Measurements from ENCODE around the gene APCDD1L.

The APCDD1L gene

GRCh38 chr20:58424218-58424969, 90.8 kb downstream of the APCDD1L start:
- no peak overlapping the region for H3K27ac ChIP-seq
- ChIA-PET POLR2A (ENCODE audit: low non-redundant PET) (no interaction called here), CTCF (interaction anchor here (1.7 kb wide), 1 partner anchor 190 kb away, joined by 8 read pairs; no protein-coding TSS in a partner anchor)

GRCh38 chr20:58421497-58421850, 93.7 kb downstream of the APCDD1L start:
- no peak overlapping the region for H3K27ac ChIP-seq
- no peak for DNase-seq (ENCODE audit: low spot score)
- CTCF ChIA-PET, result interaction anchor here (0.6 to 1.1 kb wide), 2 partner anchors 10 to 229 kb away, joined by 3 read pairs; no protein-coding TSS in a partner anchor
- TF ChIP-seq CTCF (conservative IDR thresholded peaks at IDR 0.05; ENCODE audit: low read depth), result no peak
- POLR2A ChIA-PET (ENCODE audit: low non-redundant PET), result interaction anchor here (0.6 to 0.7 kb wide), 2 partner anchors 37 to 189 kb away, joined by 3 to 5 read pairs; no protein-coding TSS in a partner anchor

More at GRCh38 chr20:58424218-58424969, 90.8 kb downstream of the APCDD1L start:
- TF ChIP-seq CTCF (conservative IDR thresholded peaks at IDR 0.05; ENCODE audit: low read depth), result no peak
- no peak for DNase-seq (ENCODE audit: low spot score)

- POLR2A ChIA-PET (ENCODE audit: low non-redundant PET), result interaction anchor here (0.6 to 0.7 kb wide), 3 partner anchors 37 to 188 kb away, joined by 3 to 5 read pairs (median 3); no protein-coding TSS in a partner anchor
Measured at GRCh38 chr20:58420798-58421496, 94.3 kb downstream of the APCDD1L start.

GRCh38 chr20:58418949-58419748, 96.0 kb downstream of the APCDD1L start:
- no peak for TF ChIP-seq CTCF (conservative IDR thresholded peaks at IDR 0.05; ENCODE audit: low read depth)
- no peak overlapping the region for H3K27ac ChIP-seq
- DNase-seq (ENCODE audit: low spot score), result no peak
- CTCF ChIA-PET, result interaction anchor here (0.7 kb wide), 1 partner anchor 186 kb away, joined by 4 read pairs; no protein-coding TSS in a partner anchor
- POLR2A ChIA-PET (ENCODE audit: low non-redundant PET), result no interaction called here

More at GRCh38 chr20:58420798-58421496, 94.3 kb downstream of the APCDD1L start:
- peak; percentile 91 for DNase-seq (ENCODE audit: low spot score)
- no peak overlapping the region for H3K27ac ChIP-seq
- CTCF ChIA-PET, result interaction anchor here (0.6 to 1.1 kb wide), 4 partner anchors 9 to 801 kb away, joined by 3 to 4 read pairs (median 3); no protein-coding TSS in a partner anchor
- TF ChIP-seq CTCF (conservative IDR thresholded peaks at IDR 0.05; ENCODE audit: low read depth), result no peak

- CTCF ChIA-PET, result no interaction called here
- POLR2A ChIA-PET (ENCODE audit: low non-redundant PET), result interaction anchor here (0.5 kb wide), 1 partner anchor 23 kb away, joined by 3 read pairs; no protein-coding TSS in a partner anchor
Measured at GRCh38 chr20:58417438-58417837, 97.8 kb downstream of the APCDD1L start.

More at GRCh38 chr20:58417438-58417837, 97.8 kb downstream of the APCDD1L start:
- DNase-seq (ENCODE audit: low spot score), result no peak
- TF ChIP-seq CTCF (conservative IDR thresholded peaks at IDR 0.05; ENCODE audit: low read depth), result no peak
- H3K27ac ChIP-seq, result no peak overlapping the region

All from RWPE1 (cell line).